ENCODE data around the gene SH3PXD2A. TPM values are rescaled to one million over a fixed set of nuclear protein-coding genes. Genes with fewer than 3 reads are reported as not detected.

The SH3PXD2A gene
- total RNA-seq, 3 donors from 2014 or later, result 14.3 to 30.5 (median 14.7) TPM

GRCh38 chr10:103651333-103651732 is 204.0 kb downstream of the SH3PXD2A start:
- Histone ChIP-seq H3K27ac (peak overlapping the region in 1 of 2 donors; percentile 75), H3K36me3 (no peaks in the 10 kb centered on the region), H3K27me3 (no peaks in the 10 kb centered on the region), H3K4me1 (peaks cover 16 to 17% of the 10 kb centered on the region in 2 donors), H3K9me3 (no peaks in the 10 kb centered on the region), H3K4me3 (no peak overlapping the region)
- no peak for DNase-seq (ENCODE audit: low spot score in 2 of 2)
- TF ChIP-seq POLR2AphosphoS5 (IDR thresholded peaks at IDR 0.05) (no peak), POLR2A (IDR thresholded peaks at IDR 0.05) (no peak)
- TF ChIP-seq, protein P1, sequence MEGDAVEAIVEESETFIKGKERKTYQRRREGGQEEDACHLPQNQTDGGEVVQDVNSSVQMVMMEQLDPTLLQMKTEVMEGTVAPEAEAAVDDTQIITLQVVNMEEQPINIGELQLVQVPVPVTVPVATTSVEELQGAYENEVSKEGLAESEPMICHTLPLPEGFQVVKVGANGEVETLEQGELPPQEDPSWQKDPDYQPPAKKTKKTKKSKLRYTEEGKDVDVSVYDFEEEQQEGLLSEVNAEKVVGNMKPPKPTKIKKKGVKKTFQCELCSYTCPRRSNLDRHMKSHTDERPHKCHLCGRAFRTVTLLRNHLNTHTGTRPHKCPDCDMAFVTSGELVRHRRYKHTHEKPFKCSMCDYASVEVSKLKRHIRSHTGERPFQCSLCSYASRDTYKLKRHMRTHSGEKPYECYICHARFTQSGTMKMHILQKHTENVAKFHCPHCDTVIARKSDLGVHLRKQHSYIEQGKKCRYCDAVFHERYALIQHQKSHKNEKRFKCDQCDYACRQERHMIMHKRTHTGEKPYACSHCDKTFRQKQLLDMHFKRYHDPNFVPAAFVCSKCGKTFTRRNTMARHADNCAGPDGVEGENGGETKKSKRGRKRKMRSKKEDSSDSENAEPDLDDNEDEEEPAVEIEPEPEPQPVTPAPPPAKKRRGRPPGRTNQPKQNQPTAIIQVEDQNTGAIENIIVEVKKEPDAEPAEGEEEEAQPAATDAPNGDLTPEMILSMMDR (IDR thresholded peaks at IDR 0.05), result no peak
- intact Hi-C loops (cut with DNase I; ENCODE audit: low total_unique reads), result no loop called here

GRCh38 chr10:103649654-103650423 is 205.5 kb downstream of the SH3PXD2A start:
- Histone ChIP-seq H3K4me1 (peaks cover 17 to 19% of the 10 kb centered on the region in 2 donors), H3K36me3 (no peaks in the 10 kb centered on the region), H3K27me3 (no peaks in the 10 kb centered on the region), H3K4me3 (no peak overlapping the region), H3K27ac (peak overlapping the region; percentile 63 to 76), H3K9me3 (no peaks in the 10 kb centered on the region)
- intact Hi-C loops (cut with DNase I; ENCODE audit: low total_unique reads), result no loop called here
- TF ChIP-seq, protein P1 (IDR thresholded peaks at IDR 0.05), result no peak
- TF ChIP-seq POLR2AphosphoS5 (IDR thresholded peaks at IDR 0.05), result no peak
- TF ChIP-seq POLR2A (IDR thresholded peaks at IDR 0.05), result no peak
- no peak for DNase-seq (ENCODE audit: low spot score in 2 of 2)

DNA sequence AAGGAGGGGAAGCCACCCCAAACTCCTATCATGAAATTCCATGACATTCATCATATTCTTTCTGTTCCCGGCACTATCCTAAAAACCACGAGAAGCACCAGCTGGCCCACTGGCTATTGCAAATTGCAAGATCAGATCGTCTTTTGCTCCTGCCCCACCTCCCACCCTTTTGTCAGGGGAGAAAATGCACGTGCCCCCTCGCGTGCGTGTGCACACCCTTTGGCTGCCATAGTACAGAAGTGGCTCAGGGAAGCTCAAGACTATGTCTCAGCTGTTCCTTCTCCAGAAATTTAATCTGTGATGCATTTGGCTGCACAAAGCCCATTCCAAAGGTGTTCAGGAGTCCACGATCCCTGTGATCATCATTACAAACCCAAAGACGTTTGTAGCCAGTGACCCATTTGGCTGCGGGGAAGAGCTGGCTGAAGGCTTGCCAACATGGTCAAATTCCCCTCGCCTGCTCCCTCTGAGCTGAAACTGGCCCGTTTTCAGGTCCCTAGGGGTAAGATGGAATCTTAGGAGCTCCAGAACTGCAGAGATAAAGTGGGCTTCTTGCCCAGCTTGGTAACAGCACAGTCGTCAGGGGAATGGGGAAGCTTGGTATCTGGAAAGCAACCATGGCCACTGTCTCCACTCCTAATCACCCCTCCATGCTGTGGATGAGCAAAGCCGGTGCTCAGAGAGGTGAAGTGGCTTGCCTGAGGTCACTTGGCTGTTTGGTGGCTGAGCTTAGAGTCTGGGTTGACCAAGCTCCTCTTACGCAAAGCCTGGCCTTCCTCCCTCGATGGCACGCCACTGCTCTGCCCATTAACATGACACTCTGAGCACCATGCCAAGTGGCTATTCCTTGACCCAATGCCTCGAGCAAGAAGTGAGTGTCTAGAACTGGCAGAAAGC is 206.5 kb downstream of the SH3PXD2A start:
- H3K27me3 ChIP-seq, result no peaks in the 10 kb centered on the region
- intact Hi-C loops (cut with DNase I; ENCODE audit: low total_unique reads), result no loop called here
- no peak overlapping the region for H3K4me3 ChIP-seq
- TF ChIP-seq POLR2AphosphoS5 (IDR thresholded peaks at IDR 0.05), result peak in 1 of 3 donors; percentile 36
- TF ChIP-seq, protein P1 (IDR thresholded peaks at IDR 0.05), result no peak
- H3K27ac ChIP-seq, result peak overlapping the region; percentile 63 to 76
- H3K9me3 ChIP-seq, result no peaks in the 10 kb centered on the region
- H3K36me3 ChIP-seq, result no peaks in the 10 kb centered on the region
- peaks cover 16 to 17% of the 10 kb centered on the region in 2 donors for H3K4me1 ChIP-seq
- DNase-seq (ENCODE audit: low spot score in 2 of 2), result no peak

DNA sequence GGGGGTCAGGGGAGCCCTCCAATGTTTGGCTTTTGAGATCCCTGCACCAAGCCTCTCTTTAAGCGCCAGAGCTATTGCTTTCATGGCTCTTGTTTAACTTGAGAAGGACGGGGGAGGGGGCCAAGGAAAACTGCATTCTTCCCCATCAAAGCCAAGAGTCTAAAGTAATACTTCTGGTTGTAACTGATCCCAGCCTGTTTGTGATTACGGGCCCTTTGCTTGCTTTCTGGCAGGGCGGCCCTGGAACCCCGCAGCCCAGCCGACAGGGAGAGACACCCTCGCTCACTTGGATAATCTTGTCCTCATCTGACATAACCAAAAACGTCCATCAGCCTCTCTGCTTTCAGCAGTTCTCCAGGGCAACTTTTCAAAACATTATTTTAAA is 207.1 kb downstream of the SH3PXD2A start:
- H3K27me3 ChIP-seq, result no peaks in the 10 kb centered on the region
- H3K9me3 ChIP-seq, result no peaks in the 10 kb centered on the region
- no peaks in the 10 kb centered on the region for H3K36me3 ChIP-seq
- peaks cover 14 to 17% of the 10 kb centered on the region in 2 donors for H3K4me1 ChIP-seq
- DNase-seq (ENCODE audit: low spot score in 2 of 2), result no peak
- no peak overlapping the region for H3K4me3 ChIP-seq
- H3K27ac ChIP-seq, result peak overlapping the region; percentile 63 to 76
- TF ChIP-seq POLR2A (IDR thresholded peaks at IDR 0.05), result no peak
- no peak for TF ChIP-seq POLR2AphosphoS5 (IDR thresholded peaks at IDR 0.05)
- TF ChIP-seq, protein P1 (IDR thresholded peaks at IDR 0.05), result no peak
- intact Hi-C loops (cut with DNase I; ENCODE audit: low total_unique reads), result no loop called here

GRCh38 chr10:103646304-103646703 is 209.1 kb downstream of the SH3PXD2A start:
- no peak for DNase-seq (ENCODE audit: low spot score in 2 of 2)
- no peak overlapping the region for H3K4me3 ChIP-seq
- H3K27ac ChIP-seq, result peak overlapping the region; percentile 33 to 76
- H3K4me1 ChIP-seq, result peaks cover 8 to 14% of the 10 kb centered on the region in 2 donors
- intact Hi-C loops (cut with DNase I; ENCODE audit: low total_unique reads), result no loop called here
- TF ChIP-seq POLR2AphosphoS5 (IDR thresholded peaks at IDR 0.05) (no peak), POLR2A (IDR thresholded peaks at IDR 0.05) (no peak)
- TF ChIP-seq, protein P1 (IDR thresholded peaks at IDR 0.05), result no peak
- no peaks in the 10 kb centered on the region for H3K36me3 ChIP-seq
- H3K9me3 ChIP-seq, result no peaks in the 10 kb centered on the region
- H3K27me3 ChIP-seq, result no peaks in the 10 kb centered on the region
